Keratinocyte (primary cell): ENCODE results near the gene IQCE.

ENCODE experiments used
- CTCF ChIP-seq, 3 experiments: IDR thresholded peaks in 1 of 3; conservative IDR thresholded peaks in 1 of 3; optimal IDR thresholded peaks in 1 of 3; 2 replicates in 2 of 3; 3 replicates in 1 of 3; pipeline versions ENCODE3 to v1.5.1; 2011; ENCODE audit warnings: low read length in 3 of 3, mild to moderate bottlenecking in 3 of 3, moderate library complexity in 2 of 3, control low read depth in 1 of 3, inconsistent platforms in 1 of 3; ENCODE audit not compliant: insufficient read depth in 2 of 3; ENCODE audit errors: extremely low read depth in 1 of 3
- EZH2 ChIP-seq: IDR thresholded peaks from one replicate; pipeline ENCODE4 v1.6.1; 2012; ENCODE audit warnings: inconsistent platforms, mild to moderate bottlenecking, low read length, moderate library complexity

- TF ChIP-seq CTCF (optimal IDR thresholded peaks at IDR 0.05 in 1 of 3, IDR thresholded peaks at IDR 0.05 in 1 of 3, conservative IDR thresholded peaks at IDR 0.05 in 1 of 3; ENCODE audit: extremely low read depth in 1 of 3, insufficient read depth in 2 of 3, low read length in 3 of 3) (no peak), EZH2 (no peak)
These were observed 67.8 kb downstream of the IQCE start for GRCh38 chr7:2626498-2627117.
